GM12878 (cell line): ENCODE data around the gene COMMD7. TPM values are rescaled to one million over a fixed set of nuclear protein-coding genes. Genes with fewer than 3 reads are reported as not detected.

ENCODE experiments used
- BCL3 ChIP-seq: IDR thresholded peaks from 2 replicates; pipeline ENCODE4 v1.6.1; 2011; ENCODE audit warnings: borderline replicate concordance, low read depth, mild to moderate bottlenecking, moderate library complexity, low read length; ENCODE audit not compliant: insufficient read depth, poor library complexity, severe bottlenecking
- CEBPB ChIP-seq, 2 experiments: fragments of 150-350 bp in 1 of 2; IDR thresholded peaks; 2 replicates each; pipeline ENCODE4 v1.6.1; 2012 to 2014; ENCODE audit warnings: low read depth in 2 of 2, low read length in 2 of 2, borderline replicate concordance in 1 of 2, inconsistent platforms in 1 of 2
- CHD2 ChIP-seq: IDR thresholded peaks from 2 replicates; pipeline ENCODE4 v1.6.1; 2011; ENCODE audit warnings: low read depth, low read length, improper control_type of control experiment, borderline replicate concordance
- CHD4 ChIP-seq: fragments of 200-600 bp; sonication (generic); IDR thresholded peaks from 2 replicates; pipeline ENCODE4 v1.6.1; 2016; ENCODE audit warnings: mild to moderate bottlenecking
- DPF2 ChIP-seq: fragments of 450-650 bp; IDR thresholded peaks from 2 replicates; pipeline ENCODE4 v1.6.1; 2017; ENCODE audit warnings: mild to moderate bottlenecking
- ESRRA ChIP-seq: IDR thresholded peaks from 2 replicates; pipeline ENCODE4 v1.6.1; 2012; ENCODE audit warnings: mild to moderate bottlenecking, low read length, improper control_type of control experiment
- IRF5 ChIP-seq: fragments of 450-650 bp; IDR thresholded peaks from 2 replicates; pipeline ENCODE4 v1.6.1; 2017; ENCODE audit warnings: borderline replicate concordance
- JUND ChIP-seq: IDR thresholded peaks from 2 replicates; pipeline ENCODE4 v1.6.1; 2012; ENCODE audit warnings: low read depth, mild to moderate bottlenecking, low read length, improper control_type of control experiment, moderate library complexity
- MEF2B ChIP-seq: fragments of 450-650 bp; IDR thresholded peaks from 2 replicates; pipeline ENCODE4 v1.6.1; 2018; ENCODE audit warnings: mild to moderate bottlenecking, moderate library complexity; ENCODE audit not compliant: partially characterized antibody, poor library complexity, severe bottlenecking
- NRF1 ChIP-seq: conservative IDR thresholded peaks from 2 replicates; pipeline ENCODE4 v1.6.1; 2011; ENCODE audit warnings: mild to moderate bottlenecking, low read depth, low read length, improper control_type of control experiment
- RAD21 ChIP-seq: IDR thresholded peaks from 2 replicates; pipeline ENCODE4 v1.6.1; 2011; ENCODE audit warnings: mild to moderate bottlenecking, low read depth, low read length, moderate library complexity; ENCODE audit not compliant: insufficient read depth
- SMC3 ChIP-seq: IDR thresholded peaks from 2 replicates; pipeline ENCODE4 v1.6.1; 2011; ENCODE audit warnings: low read length, improper control_type of control experiment, borderline replicate concordance
- SP1 ChIP-seq: IDR thresholded peaks from one replicate; pipeline ENCODE4 v1.6.1; 2011; ENCODE audit warnings: low read depth, low read length
- STAT1 ChIP-seq: fragments of 450-650 bp; conservative IDR thresholded peaks from 2 replicates; pipeline ENCODE4 v1.6.1; 2014; ENCODE audit warnings: antibody characterized with exemption, mild to moderate bottlenecking
- TCF7 ChIP-seq: IDR thresholded peaks from 2 replicates; pipeline ENCODE4 v1.6.1; 2014; ENCODE audit warnings: antibody characterized with exemption, borderline replicate concordance
- ZNF207 ChIP-seq: fragments of 450-650 bp; IDR thresholded peaks from 2 replicates; pipeline ENCODE4 v1.6.1; 2014; ENCODE audit warnings: antibody characterized with exemption, mild to moderate bottlenecking, borderline replicate concordance
- ZNF217 ChIP-seq: fragments of 450-650 bp; IDR thresholded peaks from 2 replicates; pipeline ENCODE4 v1.6.1; 2017; ENCODE audit warnings: antibody characterized with exemption, mild to moderate bottlenecking
- ZNF24 ChIP-seq: fragments of 450-650 bp; IDR thresholded peaks from 2 replicates; pipeline ENCODE4 v1.6.1; 2017; ENCODE audit warnings: antibody characterized with exemption, mild to moderate bottlenecking
- ZNF592 ChIP-seq: fragments of 450-650 bp; IDR thresholded peaks from 2 replicates; pipeline ENCODE4 v1.6.1; 2017; ENCODE audit warnings: mild to moderate bottlenecking, moderate library complexity
- polyA plus RNA-seq, 11 experiments: library from polyadenylated mRNA; depleted of rRNA in 4 of 11; unstranded in 6 of 11; stranded (reverse) in 5 of 11; fragments of >200 nt; fragmentation: Nextera tagmentation in 4 of 11; fragmentation: Illumina TruSeq in 1 of 11; extraction: Ambion mirVana in 4 of 11; extraction: Trizol in 1 of 11; gene quantifications; 1 replicate in 1 of 11; 2 replicates in 10 of 11; pipeline versions ENCODE4 v1.2.1 to v1.2.3, GENCODE V29; 2011 to 2016; ENCODE audit warnings: inconsistent platforms in 2 of 11, missing spikeins in 2 of 11, low read depth in 1 of 11
- total RNA-seq, 4 experiments: library from RNA; depleted of rRNA in 3 of 4; stranded (reverse); fragments of >200 nt in 3 of 4; fragmentation: Illumina TruSeq in 1 of 4; extraction: Trizol in 1 of 4; gene quantifications; 2 replicates each; pipeline versions ENCODE4 v1.2.1 to v1.2.3, GENCODE V29; 2013 to 2021
- TF ChIP-seq, protein P1 (sequence below): fragments of 450-650 bp; formaldehyde crosslinking; IDR thresholded peaks from 2 replicates; pipeline ENCODE4 v1.4.0; 2020; ENCODE audit warnings: mild to moderate bottlenecking, moderate library complexity

COMMD7 gene
- total and polyA plus RNA-seq, 10 of the 15 experiments (the other 5 are each of a cell fraction or from before 2014, with no cell fraction given), result 9.1 to 61.0 (median 27.7) TPM

- TF ChIP-seq ZNF592 (peak; percentile 84), NRF1 (no peak), BCL3 (no peak), ZNF217 (no peak), CHD4 (no peak), CHD2 (no peak), DPF2 (peak; percentile 39; the same call in 1 of the 2 replicates), ESRRA (no peak), JUND (no peak), RAD21 (peak; percentile 100), SP1 (no peak), SMC3 (peak; percentile 100), MEF2B (peak; percentile 31), STAT1 (no peak), ZNF24 (0 out of 2 replicates have a peak, but pooled peaks have one; percentile 32), IRF5 (no peak), ZNF207 (no peak), CEBPB (IDR thresholded peaks at IDR 0.05; ENCODE audit: borderline replicate concordance in 1 of 2, low read depth in 2 of 2, low read length in 2 of 2) (no peak), TCF7 (no peak)
- TF ChIP-seq, protein P1, sequence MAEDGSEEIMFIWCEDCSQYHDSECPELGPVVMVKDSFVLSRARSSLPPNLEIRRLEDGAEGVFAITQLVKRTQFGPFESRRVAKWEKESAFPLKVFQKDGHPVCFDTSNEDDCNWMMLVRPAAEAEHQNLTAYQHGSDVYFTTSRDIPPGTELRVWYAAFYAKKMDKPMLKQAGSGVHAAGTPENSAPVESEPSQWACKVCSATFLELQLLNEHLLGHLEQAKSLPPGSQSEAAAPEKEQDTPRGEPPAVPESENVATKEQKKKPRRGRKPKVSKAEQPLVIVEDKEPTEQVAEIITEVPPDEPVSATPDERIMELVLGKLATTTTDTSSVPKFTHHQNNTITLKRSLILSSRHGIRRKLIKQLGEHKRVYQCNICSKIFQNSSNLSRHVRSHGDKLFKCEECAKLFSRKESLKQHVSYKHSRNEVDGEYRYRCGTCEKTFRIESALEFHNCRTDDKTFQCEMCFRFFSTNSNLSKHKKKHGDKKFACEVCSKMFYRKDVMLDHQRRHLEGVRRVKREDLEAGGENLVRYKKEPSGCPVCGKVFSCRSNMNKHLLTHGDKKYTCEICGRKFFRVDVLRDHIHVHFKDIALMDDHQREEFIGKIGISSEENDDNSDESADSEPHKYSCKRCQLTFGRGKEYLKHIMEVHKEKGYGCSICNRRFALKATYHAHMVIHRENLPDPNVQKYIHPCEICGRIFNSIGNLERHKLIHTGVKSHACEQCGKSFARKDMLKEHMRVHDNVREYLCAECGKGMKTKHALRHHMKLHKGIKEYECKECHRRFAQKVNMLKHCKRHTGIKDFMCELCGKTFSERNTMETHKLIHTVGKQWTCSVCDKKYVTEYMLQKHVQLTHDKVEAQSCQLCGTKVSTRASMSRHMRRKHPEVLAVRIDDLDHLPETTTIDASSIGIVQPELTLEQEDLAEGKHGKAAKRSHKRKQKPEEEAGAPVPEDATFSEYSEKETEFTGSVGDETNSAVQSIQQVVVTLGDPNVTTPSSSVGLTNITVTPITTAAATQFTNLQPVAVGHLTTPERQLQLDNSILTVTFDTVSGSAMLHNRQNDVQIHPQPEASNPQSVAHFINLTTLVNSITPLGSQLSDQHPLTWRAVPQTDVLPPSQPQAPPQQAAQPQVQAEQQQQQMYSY (CRISPR knock-in tag), result no peak
Observed at GRCh38 chr20:32652739-32653526, 90.3 kb downstream of the COMMD7 start (continued).
